Measurements from ENCODE around the gene PRKCD. TPM values are rescaled to one million over a fixed set of nuclear protein-coding genes. Genes with fewer than 3 reads are reported as not detected.

PRKCD gene
- total and polyA plus RNA-seq, 2 experiments from 2014 or later = 1.8 to 9.6 TPM

DNA sequence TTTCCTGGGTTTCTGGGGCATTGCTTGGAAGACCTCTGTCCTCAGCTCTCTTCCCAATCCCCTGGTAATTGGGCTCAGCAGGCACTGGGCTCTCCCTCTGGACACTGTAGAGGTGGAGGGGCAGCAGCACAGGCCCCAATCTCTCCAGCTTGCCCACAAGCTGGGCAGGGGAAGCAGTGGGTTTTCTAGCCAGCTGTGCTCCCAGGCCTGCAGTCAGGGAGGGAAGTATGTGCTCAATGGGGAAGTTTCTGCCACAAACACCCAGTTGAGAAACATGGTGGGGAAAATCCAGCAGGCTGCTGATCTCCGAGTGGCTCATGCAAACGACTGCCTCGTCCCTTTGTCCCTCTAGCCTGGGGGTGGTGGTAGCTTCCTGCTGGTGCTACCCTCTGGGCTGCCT, 18.0 kb upstream of the PRKCD start:
- TF ChIP-seq EZH2 (IDR thresholded peaks at IDR 0.05; ENCODE audit: insufficient read depth, poor library complexity, severe bottlenecking) (no peak), EZH2phosphoT487 (IDR thresholded peaks at IDR 0.05; ENCODE audit: insufficient read depth, low read depth) (no peak)
- Histone ChIP-seq H4K20me1 (ENCODE audit: insufficient read depth) (no peaks in the 10 kb centered on the region), H3K4me1 (ENCODE audit: insufficient read depth) (peaks cover 7% of the 10 kb centered on the region), H3K4me2 (ENCODE audit: unreplicated experiment) (no peak overlapping the region), H3F3A (ENCODE audit: insufficient read depth) (no peaks in the 10 kb centered on the region), H2AFZ (no peak overlapping the region), H3K36me3 (ENCODE audit: low read depth) (no peaks in the 10 kb centered on the region), H3K9ac (no peak overlapping the region), H3K4me3 (no peak overlapping the region), H3K27ac (no peak overlapping the region), H3K79me2 (ENCODE audit: insufficient read depth) (no peaks in the 10 kb centered on the region), H3K27me3 (replicated peaks; ENCODE audit: insufficient read depth) (no peaks in the 10 kb centered on the region), H3K9me3 (ENCODE audit: low read depth) (no peaks in the 10 kb centered on the region), H3K9me2 (ENCODE audit: insufficient read depth) (no peaks in the 10 kb centered on the region)
- 91 to 92% methylated on average over 3 of the region's 3 CpGs for WGBS, 2 experiments (ENCODE audit: low coverage in 1 of 2, low lambda C conversion rate in 2 of 2, missing lambda C conversion rate in 2 of 2)
- in situ Hi-C loops (cut with MboI) = no loop called here
- DNase-seq = no peak

DNA sequence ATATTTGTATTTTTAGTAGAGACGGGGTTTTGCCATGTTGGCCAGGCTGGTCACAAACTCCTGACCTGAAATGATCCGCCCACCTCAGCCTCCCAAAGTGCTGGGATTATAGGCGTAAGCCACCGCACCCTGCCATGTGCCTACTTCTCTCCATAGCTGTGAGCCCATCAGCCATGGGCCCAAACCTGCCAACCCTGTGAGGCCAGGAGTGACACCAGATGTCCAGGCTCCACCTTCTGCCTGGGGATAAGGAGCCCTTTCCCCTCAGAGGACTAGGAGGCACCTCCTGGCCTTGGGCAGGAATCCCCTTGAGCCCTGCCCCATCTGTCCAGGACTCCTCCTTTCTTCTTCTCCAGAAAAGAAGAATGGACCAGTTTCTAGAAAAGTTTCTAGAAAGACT, 16.6 kb upstream of the PRKCD start:
- Histone ChIP-seq H3K9me3 (ENCODE audit: low read depth) (no peaks in the 10 kb centered on the region), H3K36me3 (ENCODE audit: low read depth) (no peaks in the 10 kb centered on the region)
- TF ChIP-seq EZH2 (IDR thresholded peaks at IDR 0.05; ENCODE audit: insufficient read depth, poor library complexity, severe bottlenecking) = no peak
- TF ChIP-seq EZH2phosphoT487 (IDR thresholded peaks at IDR 0.05; ENCODE audit: insufficient read depth, low read depth) = no peak

DNA sequence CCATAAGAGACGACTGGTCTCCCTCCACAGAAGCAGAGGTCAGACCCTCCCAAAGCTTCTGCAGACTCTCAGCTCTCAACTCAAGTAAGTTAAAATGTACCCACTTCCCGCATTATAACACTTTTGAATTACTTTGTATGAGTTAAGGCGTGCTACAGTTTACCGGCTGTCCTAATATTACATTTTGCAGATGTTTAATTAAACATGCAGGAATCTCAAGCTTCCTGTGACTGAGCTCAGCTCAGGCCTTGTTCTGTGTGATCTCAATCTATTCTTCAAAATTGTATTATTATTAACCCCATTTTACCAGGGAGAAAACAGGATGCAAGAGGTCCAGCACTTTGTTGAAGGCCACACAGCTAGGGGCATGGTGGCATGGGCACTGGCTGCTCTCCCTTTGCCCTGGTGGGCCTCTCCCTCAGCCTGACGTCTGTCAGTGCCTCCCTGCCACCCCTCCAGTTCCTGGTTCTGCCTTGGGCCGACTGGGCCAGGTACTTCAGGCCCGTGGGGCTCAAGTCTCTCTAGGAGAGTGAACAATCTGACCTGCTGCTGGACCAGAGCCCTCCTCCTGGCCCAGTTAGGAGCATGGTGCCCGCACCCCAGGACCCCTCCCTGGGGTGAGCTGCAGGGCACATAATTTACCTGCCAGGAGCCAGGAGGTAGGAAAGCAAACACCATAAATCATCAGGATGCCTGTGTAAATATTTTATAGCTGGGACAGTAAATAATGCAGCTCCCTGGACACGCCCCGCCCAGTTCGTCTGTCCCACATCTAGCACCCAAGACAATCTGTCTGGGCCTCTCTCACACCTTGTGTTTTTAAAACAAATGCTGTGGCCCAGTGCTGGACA, 15.9 kb upstream of the PRKCD start:
- WGBS, 2 experiments (ENCODE audit: low coverage in 1 of 2, low lambda C conversion rate in 2 of 2, missing lambda C conversion rate in 2 of 2) = 70 to 73% methylated on average over 11 of the region's 11 CpGs
- Histone ChIP-seq H3K4me3 (no peak overlapping the region), H4K20me1 (ENCODE audit: insufficient read depth) (no peaks in the 10 kb centered on the region), H3K9ac (no peak overlapping the region), H3K36me3 (ENCODE audit: low read depth) (no peaks in the 10 kb centered on the region), H2AFZ (no peak overlapping the region), H3K9me3 (ENCODE audit: low read depth) (no peaks in the 10 kb centered on the region), H3K4me2 (ENCODE audit: unreplicated experiment) (no peak overlapping the region), H3K79me2 (ENCODE audit: insufficient read depth) (no peaks in the 10 kb centered on the region), H3K4me1 (ENCODE audit: insufficient read depth) (peaks cover 9% of the 10 kb centered on the region), H3K9me2 (ENCODE audit: insufficient read depth) (no peaks in the 10 kb centered on the region), H3F3A (ENCODE audit: insufficient read depth) (no peaks in the 10 kb centered on the region), H3K27me3 (replicated peaks; ENCODE audit: insufficient read depth) (no peaks in the 10 kb centered on the region), H3K27ac (no peak overlapping the region)
- TF ChIP-seq EZH2 (IDR thresholded peaks at IDR 0.05; ENCODE audit: insufficient read depth, poor library complexity, severe bottlenecking) = no peak
- no peak for TF ChIP-seq EZH2phosphoT487 (IDR thresholded peaks at IDR 0.05; ENCODE audit: insufficient read depth, low read depth)
- DNase-seq = no peak
- in situ Hi-C loops (cut with MboI) = no loop called here

More for the DNA sequence above, 16.6 kb upstream of the PRKCD start:
- Histone ChIP-seq H3K4me2 (ENCODE audit: unreplicated experiment) (no peak overlapping the region), H3K4me3 (no peak overlapping the region), H2AFZ (no peak overlapping the region), H3K27me3 (replicated peaks; ENCODE audit: insufficient read depth) (no peaks in the 10 kb centered on the region), H3F3A (ENCODE audit: insufficient read depth) (no peaks in the 10 kb centered on the region), H3K79me2 (ENCODE audit: insufficient read depth) (no peaks in the 10 kb centered on the region), H4K20me1 (ENCODE audit: insufficient read depth) (no peaks in the 10 kb centered on the region), H3K9ac (no peak overlapping the region), H3K4me1 (ENCODE audit: insufficient read depth) (peaks cover 7% of the 10 kb centered on the region), H3K27ac (no peak overlapping the region), H3K9me2 (ENCODE audit: insufficient read depth) (no peaks in the 10 kb centered on the region)
- no peak for DNase-seq
- in situ Hi-C loops (cut with MboI) = no loop called here
- 88 to 90% methylated on average over 4 of the region's 4 CpGs for WGBS, 2 experiments (ENCODE audit: low coverage in 1 of 2, low lambda C conversion rate in 2 of 2, missing lambda C conversion rate in 2 of 2)

DNA sequence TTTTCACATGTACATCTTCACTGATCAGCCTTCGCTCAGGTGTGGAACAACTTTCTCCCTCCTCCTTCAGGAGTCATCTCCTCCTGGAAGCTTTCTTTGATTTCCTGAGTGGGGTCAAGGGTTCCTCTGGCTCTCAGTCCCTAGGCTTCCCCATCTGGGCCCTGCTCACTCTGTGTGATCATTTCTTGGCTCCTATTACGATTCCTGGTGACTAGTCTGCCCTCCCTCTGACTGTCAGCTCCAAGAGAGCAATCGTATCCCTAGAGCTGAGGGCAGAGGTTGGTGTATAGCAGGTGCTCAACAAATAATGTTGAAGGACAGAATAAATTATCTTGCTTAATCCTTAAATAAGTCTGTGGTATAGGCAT, 15.3 kb upstream of the PRKCD start:
- peaks cover 12% of the 10 kb centered on the region for H3K4me1 ChIP-seq (ENCODE audit: insufficient read depth)
- no peaks in the 10 kb centered on the region for H3F3A ChIP-seq (ENCODE audit: insufficient read depth)
- H3K4me2 ChIP-seq (ENCODE audit: unreplicated experiment) = no peak overlapping the region
- no peak overlapping the region for H3K4me3 ChIP-seq
- no peak overlapping the region for H3K9ac ChIP-seq
- H2AFZ ChIP-seq = no peak overlapping the region
- TF ChIP-seq EZH2phosphoT487 (IDR thresholded peaks at IDR 0.05; ENCODE audit: insufficient read depth, low read depth) = no peak
- TF ChIP-seq EZH2 (IDR thresholded peaks at IDR 0.05; ENCODE audit: insufficient read depth, poor library complexity, severe bottlenecking) = no peak
- no peaks in the 10 kb centered on the region for H3K36me3 ChIP-seq (ENCODE audit: low read depth)
- no peaks in the 10 kb centered on the region for H3K79me2 ChIP-seq (ENCODE audit: insufficient read depth)
- no peak overlapping the region for H3K27ac ChIP-seq
- H3K9me2 ChIP-seq (ENCODE audit: insufficient read depth) = no peaks in the 10 kb centered on the region
- 77% methylated on average over 3 of the region's 3 CpGs for WGBS, 2 experiments (ENCODE audit: low coverage in 1 of 2, low lambda C conversion rate in 2 of 2, missing lambda C conversion rate in 2 of 2)
- in situ Hi-C loops (cut with MboI) = no loop called here
- no peaks in the 10 kb centered on the region for H3K27me3 ChIP-seq (replicated peaks; ENCODE audit: insufficient read depth)
- no peaks in the 10 kb centered on the region for H3K9me3 ChIP-seq (ENCODE audit: low read depth)
- H4K20me1 ChIP-seq (ENCODE audit: insufficient read depth) = no peaks in the 10 kb centered on the region
- DNase-seq = no peak

Data from GM23248 (cell line).